Iris pigment epithelial cell (primary cell): Measurements from ENCODE around the gene GMNC.

ENCODE experiments used
- DNase-seq: peaks from one replicate; pipeline ENCODE4 v3.0.0-alpha.2; 2011; ENCODE audit warnings: low read depth

Gene GMNC

DNA sequence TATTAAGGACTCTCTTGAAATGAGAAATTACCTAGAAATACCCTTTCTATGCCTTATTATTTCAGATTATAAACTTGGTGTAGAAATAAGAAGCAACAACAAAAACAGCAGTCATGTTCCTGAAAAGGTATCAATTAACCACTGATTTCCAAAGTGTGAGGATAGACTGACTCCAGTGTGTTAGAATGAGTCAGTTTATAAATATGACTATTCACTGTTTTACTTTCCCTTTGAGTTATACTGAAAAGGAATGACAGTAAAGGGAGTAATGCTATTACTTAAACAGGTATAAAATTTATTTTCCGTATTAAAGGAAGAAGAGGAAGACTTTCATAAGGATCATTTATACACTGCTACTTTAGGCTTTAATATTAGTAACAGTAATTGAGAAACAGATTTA lies 12.9 kb downstream of the GMNC start:
- DNase-seq, result no peak

- no peak for DNase-seq
Measured at GRCh38 chr3:190848870-190849269, 13.6 kb downstream of the GMNC start.

DNA sequence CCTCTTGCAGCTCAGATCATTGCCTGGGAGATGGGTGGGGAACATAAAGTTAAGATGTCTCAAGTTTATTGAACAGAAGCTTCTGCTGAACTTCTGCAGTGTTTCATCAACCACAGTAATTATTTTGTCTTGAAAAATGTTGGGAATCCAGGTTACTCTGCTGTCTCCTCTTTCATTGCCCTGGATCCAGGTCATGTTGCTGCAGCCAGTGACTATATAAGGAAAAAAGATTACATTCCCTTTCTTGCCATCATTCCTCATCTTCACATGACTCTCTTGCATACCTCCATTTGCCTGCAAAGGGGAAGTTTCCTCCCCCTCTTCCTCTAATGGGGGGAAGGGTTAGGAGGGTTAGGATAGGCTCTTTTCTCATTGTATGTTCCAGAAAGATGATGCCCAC lies 15.1 kb downstream of the GMNC start:
- DNase-seq, result no peak

- DNase-seq, result peak; percentile 8
Measured at GRCh38 chr3:190840146-190840545, 22.3 kb downstream of the GMNC start.

DNA sequence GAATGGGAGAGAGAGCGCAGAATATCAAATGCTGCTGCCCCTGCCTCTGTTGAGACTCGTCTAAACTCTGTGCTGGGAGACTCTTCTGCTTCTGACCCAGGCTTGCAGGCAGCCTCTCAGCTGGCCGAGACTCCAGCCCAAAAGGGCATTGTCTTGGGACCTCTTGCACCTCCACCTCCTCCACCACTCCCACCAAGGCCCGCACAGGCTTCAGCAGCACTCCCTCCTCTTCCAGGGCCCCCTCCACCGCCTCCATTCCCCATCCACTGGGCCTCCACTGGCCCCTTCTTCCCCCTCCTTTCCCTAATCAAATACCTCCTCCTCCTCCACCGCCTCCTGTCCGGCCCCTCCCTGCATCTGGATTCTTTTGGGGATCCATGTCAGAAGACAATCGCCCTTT lies 31.3 kb downstream of the GMNC start:
- DNase-seq, result no peak

DNA sequence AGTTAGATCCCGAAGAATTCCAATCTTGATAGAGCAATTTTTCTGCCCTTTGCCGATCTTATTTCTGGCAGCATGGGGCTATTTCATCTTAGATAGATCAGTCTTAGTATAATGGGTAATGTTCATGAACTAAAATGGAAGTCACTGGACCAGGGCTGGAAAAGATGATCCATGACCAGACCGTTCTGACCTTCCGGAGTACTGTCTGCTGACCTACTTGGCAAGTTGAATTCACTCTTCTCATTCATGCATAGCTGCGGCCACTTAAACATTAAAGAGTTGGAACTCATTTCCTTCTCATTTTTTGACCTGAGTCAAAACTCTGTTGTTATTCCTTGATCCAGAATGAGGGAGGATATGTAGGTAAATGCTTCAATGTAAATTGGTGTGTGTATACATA lies 32.5 kb downstream of the GMNC start:
- no peak for DNase-seq

DNA sequence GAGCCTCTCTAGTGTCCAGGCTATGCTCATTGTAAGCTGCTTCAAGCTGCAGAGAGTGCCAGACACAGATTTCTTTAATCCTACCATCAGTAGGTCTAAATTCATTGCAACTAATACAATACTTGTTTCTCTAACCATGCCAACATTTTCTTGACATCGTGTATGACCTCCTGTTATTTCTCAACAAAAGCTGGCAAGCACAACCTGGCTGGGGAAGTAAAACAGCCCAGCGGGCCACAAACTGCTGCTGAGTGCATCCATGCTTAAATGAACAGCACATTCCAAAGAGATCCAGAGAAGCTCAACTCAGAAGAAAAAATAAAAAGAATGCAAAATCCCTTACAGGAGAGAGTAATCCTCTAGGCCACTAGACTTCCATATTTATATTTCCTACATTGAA lies 36.5 kb downstream of the GMNC start:
- DNase-seq, result peak; percentile 42

- no peak for DNase-seq
Measured at GRCh38 chr3:190825386-190826016, 37.0 kb downstream of the GMNC start.

GRCh38 chr3:190811775-190812480 lies 50.6 kb downstream of the GMNC start:
- DNase-seq, result peak; percentile 60

DNA sequence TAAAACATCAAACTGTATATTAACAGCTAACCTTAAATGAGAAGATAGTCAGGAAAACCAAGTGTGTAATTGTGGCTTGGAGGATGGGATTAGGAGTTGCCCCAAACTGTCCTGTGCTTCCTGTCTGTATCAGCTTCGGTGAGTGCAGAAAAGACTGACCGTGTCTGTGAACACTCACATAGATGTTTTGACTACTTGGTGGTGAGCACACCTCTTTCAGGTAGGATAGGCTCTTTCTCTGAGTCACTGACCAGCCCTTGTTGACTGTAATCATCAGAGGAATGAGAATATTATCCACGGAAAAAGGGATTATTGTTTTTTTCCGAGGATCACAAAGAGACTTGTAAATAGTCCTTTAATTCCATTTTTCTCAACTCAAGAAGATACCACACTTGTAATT lies 51.5 kb downstream of the GMNC start:
- DNase-seq, result no peak

- DNase-seq, result no peak
Measured at GRCh38 chr3:190809351-190809750, 53.1 kb downstream of the GMNC start.

GRCh38 chr3:190807719-190808375 lies 54.6 kb downstream of the GMNC start:
- DNase-seq, result peak; percentile 2
